Heart left ventricle (tissue), 16 donors: ENCODE measurements around the gene CCNT1. TPM values are rescaled to one million over a fixed set of nuclear protein-coding genes. Genes with fewer than 3 reads are reported as not detected.

Source experiments
- ATAC-seq, 4 donors: fragments of 200-7000 bp; cut with Tn5 transposase; one replicate each; pipeline ENCODE4 v1.9.1; 2020 to 2022; ENCODE audit warnings: moderate library complexity in 4 of 4, mild to moderate bottlenecking in 3 of 4, moderate number of reproducible peaks in 1 of 4
- DNase-seq, 5 donors: peaks; one replicate each; pipeline ENCODE4 v3.0.0-alpha.2; 2020
- H3K27ac ChIP-seq, 12 donors: fragments of 200-600 bp; sonication (generic) in 4 of 12; one replicate each; pipeline versions ENCODE4 v1.5.0 to v1.8.0; 2016 to 2022; ENCODE audit warnings: mild to moderate bottlenecking in 2 of 12
- H3K27me3 ChIP-seq, 9 donors: fragments of 200-600 bp; sonication (generic) in 2 of 9; one replicate each; pipeline versions ENCODE4 v1.5.1 to v1.8.0; 2016 to 2022; ENCODE audit warnings: mild to moderate bottlenecking in 3 of 9
- H3K36me3 ChIP-seq, 9 donors: fragments of 200-600 bp; sonication (generic) in 2 of 9; one replicate each; pipeline versions ENCODE4 v1.5.0 to v1.8.0; 2018 to 2022; ENCODE audit warnings: mild to moderate bottlenecking in 2 of 9
- H3K4me1 ChIP-seq, 12 donors: fragments of 200-600 bp; sonication (generic) in 4 of 12; one replicate each; pipeline versions ENCODE4 v1.5.0 to v1.8.0; 2016 to 2022; ENCODE audit warnings: mild to moderate bottlenecking in 3 of 12
- H3K4me3 ChIP-seq, 12 donors: fragments of 200-600 bp; sonication (generic) in 4 of 12; one replicate each; pipeline versions ENCODE4 v1.5.0 to v1.8.0; 2017 to 2022; ENCODE audit warnings: mild to moderate bottlenecking in 9 of 12, moderate library complexity in 4 of 12
- H3K9me3 ChIP-seq, 12 donors: fragments of 200-600 bp; sonication (generic) in 4 of 12; one replicate each; pipeline versions ENCODE4 v1.5.0 to v1.8.0; 2016 to 2022; ENCODE audit warnings: mild to moderate bottlenecking in 1 of 12
- POLR2A ChIP-seq, 2 donors: fragments of 450-650 bp; IDR thresholded peaks; one replicate each; pipeline ENCODE4 v1.6.1; 2017; ENCODE audit warnings: antibody characterized with exemption in 2 of 2, mild to moderate bottlenecking in 2 of 2, moderate library complexity in 2 of 2
- WGBS, 4 donors: extraction: QIAGEN DNeasy Blood & Tissue Kit in 2 of 4; methylation state at CpG; one replicate each; pipeline versions ENCODE4 v1.1.5 to v1.1.7; 2013 to 2018; 5-methylcytosine and 5-hydroxymethylcytosine counted together
- intact Hi-C, 10 donors: fragments of 100-400 bp; cut with DNase I; formaldehyde crosslinking; loops; one replicate each; pipeline versions ENCODE4 v1.11.1 to v1.14.2; 2022
- polyA plus RNA-seq, 2 donors: library from polyadenylated mRNA; stranded (reverse); fragments of 200-250 nt; gene quantifications; one replicate each; pipeline ENCODE4 v1.2.3, GENCODE V29; 2013
- total RNA-seq, 9 donors: library from RNA; depleted of rRNA in 2 of 9; stranded (reverse); fragments of >200 nt in 2 of 9; fragmentation: NEBNext Ultra II Directional in 3 of 9; extraction: Animal tissue kit (Norgen Biotek cat#: 25700) in 3 of 9; gene quantifications; one replicate each; pipeline versions ENCODE4 v1.1.0 to v1.2.4, GENCODE V29; 2016 to 2023
- TF ChIP-seq, protein P1 (sequence below), 12 donors: fragments of 200-600 bp; sonication (generic) in 4 of 12; IDR thresholded peaks; one replicate each; pipeline versions ENCODE4 v1.5.0 to v1.8.0; 2018 to 2022; ENCODE audit warnings: antibody characterized with exemption in 12 of 12, mild to moderate bottlenecking in 5 of 12
- donor health status: ischemic (EF 13 %, LVEDD 7.1; RV severe dilation, severe dysfunction).
- donor health status: healthy with polysubstance abuse.
- donor health status: DM: no; HTN: yes; CAD: no.
- donor health status: DM: no; HTN: no; CAD: no.
- donor health status: ischemic (EF 25% LVEDD 6.9; RV normal size, moderate dysfunction).
- donor health status: ischemic (EF 25% LVEDD 5.7; RV mildly dilated, moderate dysfunction).
- donor health status: healthy.
- donor health status: DM: yes; HTN: yes; CAD: no.
- donor health status: ischemic (EF 35%, LVEDD 5.7; RV mildly dilated, moderate dysfunction).
- donor health status: nonischemic (EF 11% LVEDD 7.7; RV severe dilation, severe dysfunction).
- donor health status: DM: yes; HTN: yes; CAD: no.
- donor health status: PGD.
- donor health status: ischemic (EF 29% LVEDD 5.4; RV normal size, mild dysfunction).
- donor health status: nonischemic (EF 23%, LVEDD 6.1; RV moderate dilation, normal function).

CCNT1 gene
- total and polyA plus RNA-seq, 11 donors: 2.4 to 29.7 (median 16.6) TPM

DNA sequence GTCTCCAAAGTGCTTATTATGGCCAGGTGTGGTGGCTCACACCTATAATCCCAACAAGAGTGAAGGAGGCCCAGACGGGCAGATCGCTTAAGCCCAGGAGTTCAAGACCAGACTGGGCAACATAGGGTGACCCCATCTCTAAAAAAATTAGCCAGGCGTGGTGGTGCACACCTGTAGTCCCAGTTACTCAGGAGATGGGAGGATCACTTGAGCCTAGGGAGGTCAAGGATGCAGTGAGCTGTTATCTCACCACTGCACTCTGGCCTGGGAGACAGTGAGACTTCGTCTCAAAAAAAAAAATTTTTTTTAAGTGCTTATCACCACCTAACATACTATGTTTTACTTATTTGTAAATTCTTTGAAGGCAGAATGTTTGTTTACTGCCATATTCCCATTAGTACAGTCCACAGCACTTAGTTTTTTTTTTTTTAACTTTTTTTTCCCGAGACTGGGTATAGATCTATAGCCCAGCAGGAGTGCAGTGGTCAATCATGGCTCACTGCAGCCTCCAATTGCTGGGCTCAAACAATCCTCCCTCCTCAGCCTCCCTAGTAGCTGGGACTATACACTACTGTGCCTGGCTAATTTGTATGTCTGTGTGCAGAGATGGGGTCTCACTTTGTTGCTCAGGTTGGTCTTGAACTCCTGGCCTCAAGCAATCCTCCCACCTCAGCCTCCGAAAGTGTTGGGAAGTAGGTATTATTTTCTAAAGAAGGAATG lies 29.7 kb downstream of the CCNT1 start:
- H3K27ac ChIP-seq: no peak overlapping the region
- H3K9me3 ChIP-seq: no peaks in the 10 kb centered on the region
- 88 to 94% (median 91%) methylated on average over 6 of the region's 6 CpGs for WGBS, 4 donors
- intact Hi-C loops: no loop called here
- H3K4me1 ChIP-seq: peaks cover 0 to 24% (median 12%) of the 10 kb centered on the region in 12 donors
- no peaks in the 10 kb centered on the region for H3K27me3 ChIP-seq
- ATAC-seq (no peak), DNase-seq (no peak)
- no peak overlapping the region for H3K4me3 ChIP-seq
- peaks cover 0 to 43% (median 23%) of the 10 kb centered on the region in 9 donors for H3K36me3 ChIP-seq
- TF ChIP-seq POLR2A (IDR thresholded peaks at IDR 0.05): no peak
- TF ChIP-seq, protein P1, sequence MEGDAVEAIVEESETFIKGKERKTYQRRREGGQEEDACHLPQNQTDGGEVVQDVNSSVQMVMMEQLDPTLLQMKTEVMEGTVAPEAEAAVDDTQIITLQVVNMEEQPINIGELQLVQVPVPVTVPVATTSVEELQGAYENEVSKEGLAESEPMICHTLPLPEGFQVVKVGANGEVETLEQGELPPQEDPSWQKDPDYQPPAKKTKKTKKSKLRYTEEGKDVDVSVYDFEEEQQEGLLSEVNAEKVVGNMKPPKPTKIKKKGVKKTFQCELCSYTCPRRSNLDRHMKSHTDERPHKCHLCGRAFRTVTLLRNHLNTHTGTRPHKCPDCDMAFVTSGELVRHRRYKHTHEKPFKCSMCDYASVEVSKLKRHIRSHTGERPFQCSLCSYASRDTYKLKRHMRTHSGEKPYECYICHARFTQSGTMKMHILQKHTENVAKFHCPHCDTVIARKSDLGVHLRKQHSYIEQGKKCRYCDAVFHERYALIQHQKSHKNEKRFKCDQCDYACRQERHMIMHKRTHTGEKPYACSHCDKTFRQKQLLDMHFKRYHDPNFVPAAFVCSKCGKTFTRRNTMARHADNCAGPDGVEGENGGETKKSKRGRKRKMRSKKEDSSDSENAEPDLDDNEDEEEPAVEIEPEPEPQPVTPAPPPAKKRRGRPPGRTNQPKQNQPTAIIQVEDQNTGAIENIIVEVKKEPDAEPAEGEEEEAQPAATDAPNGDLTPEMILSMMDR (IDR thresholded peaks at IDR 0.05): no peak

DNA sequence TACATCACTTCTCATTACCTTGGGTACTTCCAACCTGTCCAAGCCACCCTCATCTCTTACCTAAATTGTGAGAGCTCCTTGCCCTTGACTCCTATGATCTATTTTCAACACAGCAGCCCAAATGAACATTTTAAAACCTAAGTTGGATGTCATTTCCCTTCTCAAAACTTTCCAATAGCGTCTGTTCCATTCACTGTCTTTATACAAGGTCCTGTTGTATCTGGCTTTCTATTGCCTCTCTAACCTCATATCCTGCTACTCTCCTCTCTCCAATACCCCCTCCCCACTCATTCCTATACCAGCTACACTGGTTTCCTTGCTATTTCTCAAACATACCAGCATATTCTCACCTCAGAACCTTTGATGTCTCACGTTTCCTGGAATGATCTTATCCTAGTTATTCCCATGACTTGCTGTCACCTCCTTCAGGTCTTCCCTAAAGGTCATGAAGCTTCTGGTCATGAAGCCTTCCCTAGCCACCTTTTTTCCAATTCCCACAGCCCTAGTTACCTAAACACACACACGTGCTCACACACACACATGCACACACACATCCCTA lies 30.4 kb downstream of the CCNT1 start:
- Histone ChIP-seq H3K4me1 (peaks cover 0 to 21% (median 9%) of the 10 kb centered on the region in 12 donors), H3K27me3 (no peaks in the 10 kb centered on the region), H3K9me3 (no peaks in the 10 kb centered on the region), H3K4me3 (no peak overlapping the region), H3K27ac (no peak overlapping the region), H3K36me3 (peaks cover 0 to 39% (median 19%) of the 10 kb centered on the region in 9 donors)
- ATAC-seq (no peak), DNase-seq (no peak)
- intact Hi-C loops: no loop called here
- 54 to 61% (median 58%) methylated on average over 3 of the region's 3 CpGs for WGBS, 4 donors
- TF ChIP-seq, protein P1 (IDR thresholded peaks at IDR 0.05): no peak
- TF ChIP-seq POLR2A (IDR thresholded peaks at IDR 0.05): no peak

DNA sequence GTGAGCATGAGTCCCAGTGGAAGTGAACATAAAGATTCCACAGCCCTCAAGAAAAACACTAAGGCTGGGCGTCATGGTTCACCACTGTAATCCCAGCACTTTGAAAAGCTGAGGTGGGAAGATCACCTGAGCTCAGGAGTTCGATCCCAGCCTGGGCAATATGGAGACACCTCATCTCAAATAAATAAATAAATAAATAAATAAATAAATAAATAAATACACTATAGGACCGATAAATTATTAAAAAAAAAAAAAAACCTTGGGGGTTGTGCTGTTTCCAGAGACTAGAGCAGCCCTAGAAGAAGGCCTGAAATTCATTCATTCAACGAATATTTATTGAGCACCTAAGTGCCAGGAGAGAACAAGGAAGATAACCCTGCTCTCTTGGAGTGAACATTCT lies 33.0 kb downstream of the CCNT1 start:
- intact Hi-C loops: loop anchor here in 2 of 10 donors (2.0 to 5.0 kb wide), 2 partner anchors 33 to 104 kb away; partner anchors contain the start of genes ADCY6 (in 1 of the 2) and CCNT1 (in 1 of the 2)
- WGBS, 4 donors: 85 to 91% (median 88%) methylated on average over 4 of the region's 4 CpGs
- no peak for ATAC-seq

More for the DNA sequence above, 33.0 kb downstream of the CCNT1 start:
- Histone ChIP-seq H3K4me3 (no peak overlapping the region), H3K36me3 (peaks cover 0 to 35% (median 27%) of the 10 kb centered on the region in 9 donors), H3K9me3 (no peaks in the 10 kb centered on the region), H3K27me3 (no peaks in the 10 kb centered on the region), H3K27ac (no peak overlapping the region), H3K4me1 (peaks cover 3 to 35% (median 28%) of the 10 kb centered on the region in 12 donors)
- DNase-seq: no peak
- TF ChIP-seq, protein P1 (IDR thresholded peaks at IDR 0.05): no peak
- no peak for TF ChIP-seq POLR2A (IDR thresholded peaks at IDR 0.05)
